ENCODE results near the gene FRMD1.

GRCh38 chr6:168110437-168110836 lies 31.4 kb upstream of the FRMD1 start:
- TF ChIP-seq CTCF (IDR thresholded peaks at IDR 0.05) (no peak), POLR2A (IDR thresholded peaks at IDR 0.05) (no peak)
